Calu3 (cell line): ENCODE results near the gene GSTA4. TPM values are rescaled to one million over a fixed set of nuclear protein-coding genes. Genes with fewer than 3 reads are reported as not detected.

ENCODE experiments used
- BruUV-seq: library from RNA; stranded (reverse); fragments of 400-500 nt; replicated peaks from 2 replicates; lab custom pipeline; 2021; lab: Mats Ljungman, UMichigan
- CTCF ChIA-PET: fragments of 300-600 bp; sonication (Branson Sonifier 250); formaldehyde crosslinking; loops from one replicate; lab custom pipeline; 2022; ENCODE audit warnings: antibody characterized with exemption; lab: Charles Lee
- DNase-seq: peaks from one replicate; pipeline ENCODE4 v3.0.0; 2022
- H3K27ac Mint-ChIP-seq: one replicate; pipeline ENCODE4 v1.8.0; 2022; ENCODE audit warnings: mixed read lengths; ENCODE audit not compliant: unreplicated experiment
- H3K27me3 Mint-ChIP-seq: one replicate; pipeline ENCODE4 v1.8.0; 2022; ENCODE audit warnings: mixed read lengths; ENCODE audit not compliant: unreplicated experiment
- H3K36me3 Mint-ChIP-seq: one replicate; pipeline ENCODE4 v1.8.0; 2022; ENCODE audit warnings: mild to moderate bottlenecking, moderate library complexity, mixed read lengths; ENCODE audit not compliant: insufficient read depth, unreplicated experiment
- H3K4me1 Mint-ChIP-seq: one replicate; pipeline ENCODE4 v1.8.0; 2022; ENCODE audit warnings: mild to moderate bottlenecking, low read depth, mixed read lengths; ENCODE audit not compliant: unreplicated experiment
- H3K4me3 Mint-ChIP-seq: one replicate; pipeline ENCODE4 v1.8.0; 2022; ENCODE audit warnings: mild to moderate bottlenecking, low read depth, moderate library complexity, mixed read lengths; ENCODE audit not compliant: unreplicated experiment
- H3K9me3 Mint-ChIP-seq: one replicate; pipeline ENCODE4 v1.8.0; 2022; ENCODE audit warnings: low read depth, mixed read lengths; ENCODE audit not compliant: unreplicated experiment
- CTCF ChIP-seq: fragments of 200-600 bp; IDR thresholded peaks from one replicate; pipeline ENCODE4 v1.8.0; 2022; ENCODE audit warnings: antibody characterized with exemption; ENCODE audit not compliant: unreplicated experiment
- intact Hi-C: fragments of 100-400 bp; cut with micrococcal nuclease; formaldehyde crosslinking; loops from one replicate; pipeline ENCODE4 v1.10.0; 2022; ENCODE audit not compliant: unreplicated experiment
- total RNA-seq: library from RNA; stranded (reverse); gene quantifications from 2 replicates; pipeline ENCODE4 v1.2.3, GENCODE V29; 2022

GSTA4 gene
- total RNA-seq, 1 experiment from 2014 or later = 0.38 TPM

DNA sequence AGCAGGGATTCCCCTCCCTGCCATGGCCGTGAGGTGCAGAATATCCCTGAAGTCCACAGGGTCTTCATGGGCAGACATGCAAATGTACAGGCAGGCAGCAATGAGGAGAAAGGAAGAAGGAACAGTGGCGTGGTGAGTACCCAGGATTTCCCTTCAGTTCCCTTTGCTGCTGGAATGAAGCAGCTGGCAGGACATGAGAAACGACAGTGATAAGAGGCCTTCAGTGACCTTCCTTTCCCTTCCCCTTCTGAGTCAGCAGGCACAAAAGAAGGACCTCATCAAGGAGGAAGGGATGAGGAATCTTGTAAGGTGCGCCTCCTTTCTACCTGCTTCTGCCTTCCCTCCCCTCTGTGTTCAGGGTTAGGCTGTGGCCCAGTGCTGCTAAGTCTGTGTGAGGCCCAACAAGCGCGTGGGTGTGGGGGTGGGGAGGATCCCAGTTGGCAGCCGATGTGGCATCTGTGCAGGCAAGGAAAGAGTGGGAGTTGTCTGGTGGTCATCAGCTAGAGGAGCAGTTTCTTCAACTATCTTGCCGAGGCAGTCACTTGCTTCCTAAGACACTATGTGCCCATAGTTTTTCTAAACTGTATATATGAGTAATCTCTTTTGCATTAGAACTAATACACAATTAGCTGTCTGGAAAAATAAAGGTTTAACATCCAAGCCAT is 40.6 kb upstream of the GSTA4 start:
- CTCF ChIA-PET = no interaction called here
- H3K9me3 Mint-ChIP-seq = no peaks in the 10 kb centered on the region
- no TSS peak for BruUV-seq
- H3K27me3 Mint-ChIP-seq = no peaks in the 10 kb centered on the region
- H3K36me3 Mint-ChIP-seq = no peaks in the 10 kb centered on the region
- H3K27ac Mint-ChIP-seq = no peak overlapping the region
- no peak for TF ChIP-seq CTCF
- no peak overlapping the region for H3K4me3 Mint-ChIP-seq
- DNase-seq = no peak
- intact Hi-C loops = no loop called here
- H3K4me1 Mint-ChIP-seq = no peaks in the 10 kb centered on the region

GRCh38 chr6:53033764-53034163 is 38.7 kb upstream of the GSTA4 start:
- CTCF ChIA-PET = no interaction called here
- Mint-ChIP-seq H3K4me1 (no peaks in the 10 kb centered on the region), H3K4me3 (no peak overlapping the region), H3K36me3 (no peaks in the 10 kb centered on the region), H3K27ac (no peak overlapping the region), H3K27me3 (no peaks in the 10 kb centered on the region), H3K9me3 (no peaks in the 10 kb centered on the region)
- BruUV-seq = no TSS peak
- no peak for TF ChIP-seq CTCF
- intact Hi-C loops = no loop called here
- no peak for DNase-seq

GRCh38 chr6:53032849-53033248 is 37.8 kb upstream of the GSTA4 start:
- intact Hi-C loops = no loop called here
- no peak overlapping the region for H3K27ac Mint-ChIP-seq
- no TSS peak for BruUV-seq

GRCh38 chr6:53031281-53031680 is 36.2 kb upstream of the GSTA4 start:
- Mint-ChIP-seq H3K36me3 (no peaks in the 10 kb centered on the region), H3K4me3 (no peak overlapping the region), H3K9me3 (no peaks in the 10 kb centered on the region), H3K27ac (no peak overlapping the region), H3K4me1 (no peaks in the 10 kb centered on the region), H3K27me3 (no peaks in the 10 kb centered on the region)
- no TSS peak for BruUV-seq
- no peak for DNase-seq
- intact Hi-C loops = no loop called here
- TF ChIP-seq CTCF = no peak
- CTCF ChIA-PET = no interaction called here

More at GRCh38 chr6:53032849-53033248, 37.8 kb upstream of the GSTA4 start:
- no peaks in the 10 kb centered on the region for H3K9me3 Mint-ChIP-seq
- DNase-seq = no peak
- CTCF ChIA-PET = no interaction called here
- no peaks in the 10 kb centered on the region for H3K4me1 Mint-ChIP-seq
- no peak overlapping the region for H3K4me3 Mint-ChIP-seq
- no peaks in the 10 kb centered on the region for H3K27me3 Mint-ChIP-seq
- no peak for TF ChIP-seq CTCF
- no peaks in the 10 kb centered on the region for H3K36me3 Mint-ChIP-seq
